ENCODE measurements around the gene OR56A5. TPM values are rescaled to one million over a fixed set of nuclear protein-coding genes. Genes with fewer than 3 reads are reported as not detected.

The OR56A5 gene
- total and polyA plus RNA-seq, 2 of the 4 experiments (the other 2 are of a cell fraction), result not detected

Small RNA genes within 50 kb of the gene (microRNA-seq; reads per million reads assigned to microRNA genes)
- gene RNA5SP329 (ENCODE audit: insufficient read depth, insufficient read length), result not detected

Small RNA genes within 50 kb of the gene (small RNA-seq; reads per million reads assigned to genes)
- 0 reads per million in 5 experiments for gene RNA5SP329

Other genes starting within 250 kb of the OR56A5 start
- not detected in 2 replicates for gene OR56B1, start 232.0 kb downstream of the OR56A5 start, total RNA-seq (2012; rRNA removed)
- gene OR56B1, start 232.0 kb downstream of the OR56A5 start, polyA plus RNA-seq (2012; rRNA removed), result not detected in 2 replicates
- not detected in 2 replicates for gene OR52N4, start 214.3 kb downstream of the OR56A5 start, total RNA-seq (2012; rRNA removed)
- gene OR52N4, start 214.3 kb downstream of the OR56A5 start, polyA plus RNA-seq (2012; rRNA removed), result not detected in 2 replicates
- gene OR52N5, start 185.1 kb downstream of the OR56A5 start, total RNA-seq (2012; rRNA removed), result not detected in 2 replicates
- not detected in 2 replicates for gene OR52N5, start 185.1 kb downstream of the OR56A5 start, polyA plus RNA-seq (2012; rRNA removed)
- not detected in 2 replicates for gene OR52N1, start 177.2 kb downstream of the OR56A5 start, total RNA-seq (2012; rRNA removed)
- gene OR52N1, start 177.2 kb downstream of the OR56A5 start, polyA plus RNA-seq (2012; rRNA removed), result not detected in 2 replicates
- gene OR52N2, start 159.6 kb downstream of the OR56A5 start, total RNA-seq (2012; rRNA removed), result not detected in 2 replicates
- gene OR52N2, start 159.6 kb downstream of the OR56A5 start, polyA plus RNA-seq (2012; rRNA removed), result not detected in 2 replicates
- gene OR52E6, start 126.6 kb downstream of the OR56A5 start, total RNA-seq (2012; rRNA removed), result not detected in 2 replicates
- gene OR52E6, start 126.6 kb downstream of the OR56A5 start, polyA plus RNA-seq (2012; rRNA removed), result not detected in 2 replicates
- gene OR52E8, start 110.8 kb downstream of the OR56A5 start, total RNA-seq (2012; rRNA removed), result not detected in 2 replicates
- not detected in 2 replicates for gene OR52E8, start 110.8 kb downstream of the OR56A5 start, polyA plus RNA-seq (2012; rRNA removed)
- gene OR52E4, start 87.9 kb downstream of the OR56A5 start, total RNA-seq (2012; rRNA removed), result not detected in 2 replicates
- gene OR52E4, start 87.9 kb downstream of the OR56A5 start, polyA plus RNA-seq (2012; rRNA removed), result not detected in 2 replicates
- gene OR52E5, start 75.3 kb downstream of the OR56A5 start, total RNA-seq (2012; rRNA removed), result not detected in 2 replicates
- not detected in 2 replicates for gene OR52E5, start 75.3 kb downstream of the OR56A5 start, polyA plus RNA-seq (2012; rRNA removed)
- not detected in 2 replicates for gene OR56A3, start 26.2 kb downstream of the OR56A5 start, total RNA-seq (2012; rRNA removed)
- gene OR56A3, start 26.2 kb downstream of the OR56A5 start, polyA plus RNA-seq (2012; rRNA removed), result not detected in 2 replicates
- not detected in 2 replicates for gene OR52L1, start 18.5 kb upstream of the OR56A5 start, total RNA-seq (2012; rRNA removed)
- gene OR52L1, start 18.5 kb upstream of the OR56A5 start, polyA plus RNA-seq (2012; rRNA removed), result not detected in 2 replicates
- not detected in 2 replicates for gene OR56A4, start 38.5 kb upstream of the OR56A5 start, total RNA-seq (2012; rRNA removed)
- not detected in 2 replicates for gene OR56A4, start 38.5 kb upstream of the OR56A5 start, polyA plus RNA-seq (2012; rRNA removed)
- gene OR56A1, start 62.3 kb upstream of the OR56A5 start, total RNA-seq (2012; rRNA removed), result not detected in 2 replicates
- gene OR56A1, start 62.3 kb upstream of the OR56A5 start, polyA plus RNA-seq (2012; rRNA removed), result not detected in 2 replicates
- gene OR56B4, start 139.2 kb upstream of the OR56A5 start, total RNA-seq (2012; rRNA removed), result not detected in 2 replicates
- gene OR56B4, start 139.2 kb upstream of the OR56A5 start, polyA plus RNA-seq (2012; rRNA removed), result not detected in 2 replicates
- not detected in 2 replicates for gene OR52B2, start 201.8 kb upstream of the OR56A5 start, total RNA-seq (2012; rRNA removed)
- gene OR52B2, start 201.8 kb upstream of the OR56A5 start, polyA plus RNA-seq (2012; rRNA removed), result not detected in 2 replicates
- gene OR52W1, start 230.7 kb upstream of the OR56A5 start, total RNA-seq (2012; rRNA removed), result not detected in 2 replicates
- gene OR52W1, start 230.7 kb upstream of the OR56A5 start, polyA plus RNA-seq (2012; rRNA removed), result not detected in 2 replicates
- not detected in 2 replicates for gene C11orf42, start 237.1 kb upstream of the OR56A5 start, total RNA-seq (2012; rRNA removed)
- gene C11orf42, start 237.1 kb upstream of the OR56A5 start, polyA plus RNA-seq (2012; rRNA removed), result not detected in 2 replicates